Measurements from ENCODE around the gene SYTL3. TPM values are rescaled to one million over a fixed set of nuclear protein-coding genes. Genes with fewer than 3 reads are reported as not detected.
A peak's percentile ranks its signal among the peaks of the same experiment; 100 is the strongest.

Gene SYTL3
- polyA plus RNA-seq, 1 of the 3 experiments (the other 2 are of a cell fraction) = 2.3 TPM

DNA sequence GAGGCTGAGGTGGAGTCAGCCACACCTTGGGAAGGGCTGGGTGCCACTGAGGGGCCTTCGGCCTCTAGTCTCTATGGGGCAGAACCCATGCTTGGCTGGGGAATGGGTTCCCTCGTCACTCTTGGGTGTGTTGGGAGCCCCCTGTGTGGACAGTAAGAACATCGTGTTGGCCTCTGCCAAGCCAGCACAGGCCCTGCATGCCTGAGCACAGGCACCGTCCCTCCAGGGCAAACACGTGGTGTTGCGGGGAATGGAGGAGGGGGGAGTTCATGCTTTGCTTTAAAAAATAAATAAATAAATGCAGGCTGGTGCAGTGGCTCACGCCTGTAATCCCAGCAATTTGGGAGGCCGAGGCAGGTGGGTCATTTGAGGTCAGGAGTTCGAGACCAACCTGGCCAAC lies 106.3 kb downstream of the SYTL3 start:
- ChIA-PET CTCF (interaction anchor here (0.6 to 1.8 kb wide), 4 partner anchors 31 to 80 kb away, joined by 3 to 4 read pairs (median 3); no protein-coding TSS in a partner anchor), POLR2A (interaction anchor here (0.9 kb wide), 1 partner anchor 63 kb away, joined by 4 read pairs; the partner anchor contains the start of gene EZR)
- 78% methylated on average over 7 of the region's 9 CpGs for WGBS (ENCODE audit: low lambda C conversion rate)
- Histone ChIP-seq H3K9ac (no peak overlapping the region), H3K27me3 (ENCODE audit: insufficient read depth) (no peaks in the 10 kb centered on the region), H3K4me2 (no peak overlapping the region), H3K79me2 (ENCODE audit: insufficient read depth) (no peaks in the 10 kb centered on the region), H3K4me1 (ENCODE audit: control insufficient read depth in 1 of 2, insufficient read depth in 2 of 2, low read depth in 1 of 2, low read length in 1 of 2) (peaks cover 9 to 74% of the 10 kb centered on the region in 2 experiments; a peak in 3 of 4 replicates), H3F3A (replicated peaks; ENCODE audit: insufficient read depth) (no peaks in the 10 kb centered on the region), H3K27ac (ENCODE audit: low read depth in 2 of 2, low read length in 1 of 2) (no peak overlapping the region), H3K9me2 (no peaks in the 10 kb centered on the region), H4K20me1 (ENCODE audit: insufficient read depth) (no peaks in the 10 kb centered on the region), H3K9me3 (no peaks in the 10 kb centered on the region), H3K4me3 (ENCODE audit: low read depth in 2 of 2, low read length in 1 of 2) (no peak overlapping the region), H2AFZ (ENCODE audit: low read depth) (no peak overlapping the region), H3K36me3 (replicated peaks in 1 of 2; ENCODE audit: control insufficient read depth in 1 of 2, insufficient read depth in 2 of 2, low read length in 1 of 2) (no peaks in the 10 kb centered on the region)
- peak; percentile 52 for DNase-seq
- TF ChIP-seq MXI1 (IDR thresholded peaks at IDR 0.05; ENCODE audit: low read depth, low read length) (0 out of 2 replicates have a peak, but pooled peaks have one; percentile 37), EP300 (IDR thresholded peaks at IDR 0.05; ENCODE audit: borderline replicate concordance in 1 of 2, low read depth in 1 of 2, low read length in 1 of 2) (peak in 1 of 2 experiments; percentile 38; a peak in 1 of 4 replicates), GABPA (IDR thresholded peaks at IDR 0.05; ENCODE audit: low read depth) (no peak), YY1 (IDR thresholded peaks at IDR 0.05; ENCODE audit: low read depth) (no peak), RAD21 (IDR thresholded peaks at IDR 0.05; ENCODE audit: low read length) (no peak), SMC3 (IDR thresholded peaks at IDR 0.05; ENCODE audit: low read depth, low read length) (no peak), CHD2 (IDR thresholded peaks at IDR 0.05; ENCODE audit: low read length, partially characterized antibody) (peak; percentile 49), RCOR1 (IDR thresholded peaks at IDR 0.05; ENCODE audit: low read length) (peak; percentile 88)
- TF ChIP-seq, protein P1, sequence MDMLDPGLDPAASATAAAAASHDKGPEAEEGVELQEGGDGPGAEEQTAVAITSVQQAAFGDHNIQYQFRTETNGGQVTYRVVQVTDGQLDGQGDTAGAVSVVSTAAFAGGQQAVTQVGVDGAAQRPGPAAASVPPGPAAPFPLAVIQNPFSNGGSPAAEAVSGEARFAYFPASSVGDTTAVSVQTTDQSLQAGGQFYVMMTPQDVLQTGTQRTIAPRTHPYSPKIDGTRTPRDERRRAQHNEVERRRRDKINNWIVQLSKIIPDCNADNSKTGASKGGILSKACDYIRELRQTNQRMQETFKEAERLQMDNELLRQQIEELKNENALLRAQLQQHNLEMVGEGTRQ (IDR thresholded peaks at IDR 0.05; ENCODE audit: borderline replicate concordance, low read depth, low read length) = no peak

DNA sequence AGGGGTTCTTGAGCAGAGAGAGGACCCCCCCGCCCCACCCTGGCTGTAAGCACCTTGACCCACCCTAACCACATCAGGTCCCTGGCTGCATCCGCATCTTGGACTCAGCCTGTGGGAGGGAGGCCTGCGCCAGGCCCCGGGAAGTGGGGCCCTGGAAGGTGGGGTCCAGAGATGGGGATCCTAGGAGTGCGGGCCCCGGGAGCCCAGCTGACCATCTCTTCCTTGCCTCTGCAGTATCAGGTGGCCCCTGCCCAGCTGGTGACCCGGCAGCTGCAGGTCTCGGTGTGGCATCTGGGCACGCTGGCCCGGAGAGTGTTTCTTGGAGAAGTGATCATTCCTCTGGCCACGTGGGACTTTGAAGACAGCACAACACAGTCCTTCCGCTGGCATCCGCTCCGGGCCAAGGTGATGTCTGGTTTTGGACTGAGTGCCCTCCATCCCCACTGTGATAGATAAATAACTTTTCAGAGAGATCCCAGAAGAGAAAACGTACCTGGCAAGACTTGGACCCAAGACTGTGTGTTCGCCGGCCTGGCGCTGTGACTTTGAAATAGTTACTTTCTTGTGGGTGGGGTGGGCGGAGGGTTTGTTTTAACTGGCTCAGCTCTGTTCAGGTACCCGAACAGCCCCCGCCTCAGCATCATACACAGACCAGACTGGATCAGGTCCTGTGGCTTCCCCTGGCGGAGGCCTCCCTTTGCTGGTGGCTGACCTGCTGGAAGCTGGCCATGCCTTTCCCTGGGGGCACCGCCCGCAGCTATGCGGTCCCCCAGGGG lies 107.3 kb downstream of the SYTL3 start:
- Histone ChIP-seq H3K9ac (no peak overlapping the region), H3K79me2 (ENCODE audit: insufficient read depth) (no peaks in the 10 kb centered on the region), H3F3A (replicated peaks; ENCODE audit: insufficient read depth) (no peaks in the 10 kb centered on the region), H3K4me3 (ENCODE audit: low read depth in 2 of 2, low read length in 1 of 2) (no peak overlapping the region), H3K9me2 (no peaks in the 10 kb centered on the region), H3K4me1 (ENCODE audit: control insufficient read depth in 1 of 2, insufficient read depth in 2 of 2, low read depth in 1 of 2, low read length in 1 of 2) (peaks cover 7 to 64% of the 10 kb centered on the region in 2 experiments; a peak in 3 of 4 replicates), H3K4me2 (no peak overlapping the region), H3K36me3 (replicated peaks in 1 of 2; ENCODE audit: control insufficient read depth in 1 of 2, insufficient read depth in 2 of 2, low read length in 1 of 2) (no peaks in the 10 kb centered on the region), H3K9me3 (no peaks in the 10 kb centered on the region), H4K20me1 (ENCODE audit: insufficient read depth) (no peaks in the 10 kb centered on the region), H3K27me3 (ENCODE audit: insufficient read depth) (no peaks in the 10 kb centered on the region), H2AFZ (ENCODE audit: low read depth) (no peak overlapping the region), H3K27ac (ENCODE audit: low read depth in 2 of 2, low read length in 1 of 2) (no peak overlapping the region)
- ChIA-PET POLR2A (no interaction called here), CTCF (interaction anchor here (0.7 to 2.6 kb wide), 4 partner anchors 12 to 53 kb away, joined by 3 to 8 read pairs (median 3); no protein-coding TSS in a partner anchor)
- WGBS (ENCODE audit: low lambda C conversion rate) = 94% methylated on average over 21 of the region's 25 CpGs
- DNase-seq = no peak
- no peak for TF ChIP-seq IRF3 (IDR thresholded peaks at IDR 0.05; ENCODE audit: low read depth, low read length)
- no peak for TF ChIP-seq EP300 (IDR thresholded peaks at IDR 0.05; ENCODE audit: borderline replicate concordance in 1 of 2, low read depth in 1 of 2, low read length in 1 of 2)
- TF ChIP-seq FOSL2 (IDR thresholded peaks at IDR 0.05; ENCODE audit: borderline replicate concordance, low read depth) = no peak
- TF ChIP-seq RXRA (IDR thresholded peaks at IDR 0.05; ENCODE audit: borderline replicate concordance, low read depth) = no peak
- no peak for TF ChIP-seq POLR2AphosphoS5 (IDR thresholded peaks at IDR 0.05; ENCODE audit: low read depth, low read length)
- TF ChIP-seq RCOR1 (IDR thresholded peaks at IDR 0.05; ENCODE audit: low read length) = no peak
